Ascending aorta (tissue), 2 donors: Measurements from ENCODE around the gene SORBS2. TPM values are rescaled to one million over a fixed set of nuclear protein-coding genes. Genes with fewer than 3 reads are reported as not detected.

Experiments
- DNase-seq, 2 donors: peaks; one replicate each; pipeline ENCODE4 v3.0.0-alpha.2; 2019; ENCODE audit warnings: low spot score in 2 of 2
- H3K27ac ChIP-seq, 2 donors: fragments of 200-600 bp; sonication (generic); one replicate each; pipeline ENCODE4 v1.5.1; 2016 to 2017; ENCODE audit warnings: mild to moderate bottlenecking in 1 of 2
- H3K27me3 ChIP-seq: fragments of 200-600 bp; sonication (generic); one replicate; pipeline ENCODE4 v1.5.1; 2017
- H3K36me3 ChIP-seq, 2 donors: fragments of 200-600 bp; sonication (generic); one replicate each; pipeline ENCODE4 v1.5.1; 2016
- H3K4me1 ChIP-seq, 2 donors: fragments of 200-600 bp; sonication (generic); one replicate each; pipeline ENCODE4 v1.5.1; 2016 to 2017; ENCODE audit warnings: mild to moderate bottlenecking in 1 of 2
- H3K4me3 ChIP-seq, 2 donors: fragments of 200-600 bp; sonication (generic); one replicate each; pipeline ENCODE4 v1.5.1; 2016 to 2017; ENCODE audit warnings: mild to moderate bottlenecking in 1 of 2
- H3K9me3 ChIP-seq, 2 donors: fragments of 200-600 bp; sonication (generic); one replicate each; pipeline ENCODE4 v1.5.1; 2016
- intact Hi-C: fragments of 100-400 bp; cut with DNase I; formaldehyde crosslinking; loops from one replicate; pipeline ENCODE4 v1.15.1; 2023
- total RNA-seq: library from RNA; depleted of rRNA; stranded (reverse); fragments of >200 nt; gene quantifications from one replicate; pipeline ENCODE4 v1.1.0, GENCODE V29; 2016
- TF ChIP-seq, protein P1 (sequence below), 3 experiments: fragments of 200-600 bp in 2 of 3; fragments of 450-650 bp in 1 of 3; sonication (generic) in 2 of 3; IDR thresholded peaks; one replicate each; pipeline ENCODE4 v1.5.1; 2016 to 2019; ENCODE audit warnings: antibody characterized with exemption in 3 of 3, mild to moderate bottlenecking in 1 of 3, moderate library complexity in 1 of 3

SORBS2 gene
- total RNA-seq, 1 donor from 2014 or later, result 246 TPM

DNA sequence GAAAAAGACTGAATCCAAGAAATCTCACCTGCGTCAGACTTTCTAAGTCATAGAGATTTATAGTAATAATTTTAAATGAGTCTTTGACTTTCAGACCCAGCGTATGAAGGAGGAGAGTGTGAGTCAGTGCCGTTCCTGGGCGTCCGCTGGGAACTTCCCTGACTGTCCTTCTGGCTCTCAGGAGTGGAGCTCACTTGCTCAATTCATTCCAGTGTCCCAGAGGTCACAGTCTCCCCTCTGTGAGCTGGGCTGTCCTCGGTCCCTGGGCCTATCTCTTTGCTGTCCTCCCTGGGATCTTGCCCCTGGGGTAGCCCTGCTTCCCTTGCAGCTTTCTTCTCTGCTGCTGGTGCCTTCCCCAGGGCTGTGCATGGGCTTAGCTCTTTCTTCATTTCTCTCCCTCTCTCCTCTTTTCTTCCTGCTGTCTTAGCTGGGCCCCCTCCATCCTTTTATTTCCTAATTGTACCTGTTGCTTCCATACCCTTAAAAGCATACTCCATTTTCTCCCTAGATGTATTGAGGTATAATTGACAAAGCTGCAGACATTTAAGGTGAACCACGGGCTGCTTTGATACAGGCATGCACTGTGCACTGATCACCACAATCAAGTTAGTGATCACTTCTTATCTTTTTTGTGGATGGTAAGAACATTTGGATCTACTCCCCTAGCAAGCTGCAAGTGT is 11.6 kb downstream of the SORBS2 start:
- TF ChIP-seq, protein P1, sequence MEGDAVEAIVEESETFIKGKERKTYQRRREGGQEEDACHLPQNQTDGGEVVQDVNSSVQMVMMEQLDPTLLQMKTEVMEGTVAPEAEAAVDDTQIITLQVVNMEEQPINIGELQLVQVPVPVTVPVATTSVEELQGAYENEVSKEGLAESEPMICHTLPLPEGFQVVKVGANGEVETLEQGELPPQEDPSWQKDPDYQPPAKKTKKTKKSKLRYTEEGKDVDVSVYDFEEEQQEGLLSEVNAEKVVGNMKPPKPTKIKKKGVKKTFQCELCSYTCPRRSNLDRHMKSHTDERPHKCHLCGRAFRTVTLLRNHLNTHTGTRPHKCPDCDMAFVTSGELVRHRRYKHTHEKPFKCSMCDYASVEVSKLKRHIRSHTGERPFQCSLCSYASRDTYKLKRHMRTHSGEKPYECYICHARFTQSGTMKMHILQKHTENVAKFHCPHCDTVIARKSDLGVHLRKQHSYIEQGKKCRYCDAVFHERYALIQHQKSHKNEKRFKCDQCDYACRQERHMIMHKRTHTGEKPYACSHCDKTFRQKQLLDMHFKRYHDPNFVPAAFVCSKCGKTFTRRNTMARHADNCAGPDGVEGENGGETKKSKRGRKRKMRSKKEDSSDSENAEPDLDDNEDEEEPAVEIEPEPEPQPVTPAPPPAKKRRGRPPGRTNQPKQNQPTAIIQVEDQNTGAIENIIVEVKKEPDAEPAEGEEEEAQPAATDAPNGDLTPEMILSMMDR (IDR thresholded peaks at IDR 0.05), result no peak
- Histone ChIP-seq H3K36me3 (no peaks in the 10 kb centered on the region), H3K27ac (no peak overlapping the region), H3K9me3 (no peaks in the 10 kb centered on the region), H3K4me3 (no peak overlapping the region), H3K27me3 (no peaks in the 10 kb centered on the region), H3K4me1 (no peaks in the 10 kb centered on the region)
- no peak for DNase-seq
- intact Hi-C loops, result no loop called here

DNA sequence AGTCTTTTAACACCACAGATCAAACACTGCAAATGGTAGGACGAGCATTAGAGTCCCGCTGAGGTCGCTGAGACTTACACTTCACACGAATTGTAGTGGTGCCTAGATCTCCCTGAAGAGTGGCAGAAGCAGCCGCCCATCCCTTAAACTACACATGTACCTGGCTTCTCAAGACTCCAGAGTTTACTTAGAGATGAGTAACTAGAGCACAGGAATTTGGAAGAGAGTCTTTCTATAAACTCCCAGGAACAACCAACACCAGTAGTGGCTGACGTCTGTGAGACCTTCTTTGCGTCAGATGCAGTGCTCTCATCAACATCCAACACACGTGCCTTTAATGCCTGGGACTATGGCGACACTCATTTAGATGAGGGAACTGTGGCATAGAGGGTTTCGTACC is 12.6 kb downstream of the SORBS2 start:
- DNase-seq, result no peak
- Histone ChIP-seq H3K27me3 (no peaks in the 10 kb centered on the region), H3K4me3 (no peak overlapping the region), H3K9me3 (no peaks in the 10 kb centered on the region), H3K27ac (no peak overlapping the region), H3K4me1 (no peaks in the 10 kb centered on the region), H3K36me3 (no peaks in the 10 kb centered on the region)
- intact Hi-C loops, result no loop called here
- TF ChIP-seq, protein P1 (IDR thresholded peaks at IDR 0.05), result no peak

DNA sequence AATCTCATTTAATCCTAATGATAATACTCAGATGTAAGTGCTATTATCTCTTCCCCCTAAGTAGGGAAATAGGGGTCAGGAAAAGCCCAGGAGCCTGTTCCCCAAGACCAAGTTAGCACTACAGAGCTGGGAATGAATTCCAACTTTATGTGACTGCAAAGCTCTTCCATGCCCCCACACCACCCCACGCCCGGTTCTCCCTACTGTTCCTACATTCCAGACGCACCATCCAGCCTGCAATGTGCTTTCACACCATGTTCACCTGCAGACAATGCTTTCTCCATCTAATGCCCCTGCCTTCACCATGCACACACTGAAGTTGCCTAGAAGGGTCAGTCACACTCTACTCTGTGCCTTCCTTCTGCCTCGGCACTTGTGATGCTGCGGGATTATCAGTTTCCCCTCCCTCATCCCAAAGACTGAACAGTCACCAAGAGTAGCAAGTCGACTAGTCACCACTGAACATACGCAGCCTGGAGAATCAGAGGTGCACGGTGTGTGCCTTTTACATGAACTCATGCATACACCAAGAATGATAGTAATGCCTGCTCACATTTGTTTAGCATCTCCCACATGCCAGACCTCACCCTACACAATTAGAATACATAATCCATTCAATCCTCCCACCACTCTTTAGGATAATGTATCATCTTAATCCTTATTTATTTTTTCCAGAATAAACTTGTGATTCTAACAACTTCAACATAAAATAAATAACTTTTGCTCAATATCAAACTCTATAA is 14.2 kb downstream of the SORBS2 start:
- no peaks in the 10 kb centered on the region for H3K36me3 ChIP-seq
- H3K4me3 ChIP-seq, result no peak overlapping the region
- no peaks in the 10 kb centered on the region for H3K9me3 ChIP-seq
- DNase-seq, result no peak
- intact Hi-C loops, result no loop called here
- H3K27me3 ChIP-seq, result no peaks in the 10 kb centered on the region
- TF ChIP-seq, protein P1 (IDR thresholded peaks at IDR 0.05), result no peak
- H3K27ac ChIP-seq, result no peak overlapping the region
- H3K4me1 ChIP-seq, result peaks cover 0 to 3% of the 10 kb centered on the region in 2 donors

DNA sequence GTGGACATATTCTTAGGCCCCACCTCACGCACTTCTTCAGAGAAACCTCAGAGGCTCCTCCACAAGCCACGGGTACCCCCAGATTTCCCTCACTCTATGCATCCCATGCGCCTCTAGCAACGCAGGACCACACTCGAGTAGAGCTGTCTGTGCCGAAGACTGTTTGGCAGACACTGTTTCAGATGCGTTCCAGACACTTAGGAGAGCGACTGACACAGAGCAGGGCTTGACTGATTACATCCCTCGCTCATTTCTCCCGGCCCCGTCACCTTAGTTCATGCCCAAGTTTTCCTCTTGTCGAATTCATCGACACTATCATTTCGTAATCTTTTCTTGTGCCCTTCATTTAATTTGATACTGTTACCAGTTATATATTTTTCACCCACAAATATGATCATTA is 15.0 kb downstream of the SORBS2 start:
- no peak overlapping the region for H3K4me3 ChIP-seq
- no peak for DNase-seq

DNA sequence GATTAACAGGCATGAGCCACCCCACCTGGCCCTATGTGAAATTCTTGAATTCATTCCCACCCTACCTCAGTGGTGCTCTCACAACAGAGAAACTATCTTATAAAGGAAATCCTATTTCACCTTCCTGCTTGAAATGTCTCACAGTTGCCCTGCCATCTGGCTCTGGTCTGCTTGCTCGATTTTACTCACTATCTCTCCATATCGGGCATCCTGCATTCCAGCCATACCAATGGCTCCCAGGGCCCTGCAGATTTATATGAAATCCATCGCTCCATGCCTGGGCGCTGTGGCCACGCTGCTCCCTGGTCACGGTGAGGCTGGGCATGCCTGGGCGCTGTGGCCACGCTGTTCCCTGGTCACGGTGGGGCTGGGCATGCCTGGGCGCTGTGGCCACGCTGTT is 15.8 kb downstream of the SORBS2 start:
- intact Hi-C loops, result no loop called here
- Histone ChIP-seq H3K27ac (no peak overlapping the region), H3K4me1 (peaks cover 0 to 9% of the 10 kb centered on the region in 2 donors), H3K9me3 (no peaks in the 10 kb centered on the region), H3K36me3 (no peaks in the 10 kb centered on the region), H3K27me3 (no peaks in the 10 kb centered on the region), H3K4me3 (no peak overlapping the region)
- TF ChIP-seq, protein P1 (IDR thresholded peaks at IDR 0.05), result no peak
- DNase-seq, result no peak

More for the DNA sequence above, 15.0 kb downstream of the SORBS2 start:
- no peaks in the 10 kb centered on the region for H3K9me3 ChIP-seq
- no peaks in the 10 kb centered on the region for H3K27me3 ChIP-seq
- H3K36me3 ChIP-seq, result no peaks in the 10 kb centered on the region
- H3K27ac ChIP-seq, result no peak overlapping the region
- intact Hi-C loops, result no loop called here
- peaks cover 0 to 9% of the 10 kb centered on the region in 2 donors for H3K4me1 ChIP-seq
- TF ChIP-seq, protein P1 (IDR thresholded peaks at IDR 0.05), result no peak
